Esophagus squamous epithelium (tissue), 4 donors: ENCODE measurements around the gene ZRANB3.

ENCODE experiments used
- POLR2A ChIP-seq, 4 donors: fragments of 450-650 bp; IDR thresholded peaks; one replicate each; pipeline ENCODE4 v1.6.1; 2017; ENCODE audit warnings: antibody characterized with exemption in 4 of 4, mild to moderate bottlenecking in 4 of 4, moderate library complexity in 3 of 4
- TF ChIP-seq, protein P1 (sequence below), 6 experiments: fragments of 450-650 bp in 4 of 6; fragments of 200-600 bp in 2 of 6; sonication (generic) in 2 of 6; IDR thresholded peaks; one replicate each; pipeline ENCODE4 v1.5.1; 2016 to 2019; ENCODE audit warnings: antibody characterized with exemption in 6 of 6, mild to moderate bottlenecking in 4 of 6, moderate library complexity in 4 of 6

DNA sequence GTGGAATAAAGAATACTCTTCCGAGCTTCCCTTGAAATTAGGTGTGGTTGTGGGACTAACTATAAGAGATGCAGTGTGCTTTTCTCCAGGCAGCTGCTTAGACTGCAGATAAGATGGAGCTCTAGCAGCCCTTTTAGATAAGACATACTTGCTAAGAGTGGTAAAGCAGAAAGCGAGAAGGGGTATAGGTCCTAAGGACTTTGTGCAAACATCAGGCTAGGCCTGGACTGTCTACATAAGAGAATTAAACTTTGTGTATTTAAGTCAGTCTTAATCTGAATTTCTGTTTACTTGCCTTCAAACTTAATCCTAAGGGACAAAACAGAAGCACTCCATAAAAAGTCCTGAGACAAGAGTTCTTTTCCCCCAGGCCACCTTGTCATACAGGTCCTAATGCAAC, 260.0 kb downstream of the ZRANB3 start:
- TF ChIP-seq, protein P1, sequence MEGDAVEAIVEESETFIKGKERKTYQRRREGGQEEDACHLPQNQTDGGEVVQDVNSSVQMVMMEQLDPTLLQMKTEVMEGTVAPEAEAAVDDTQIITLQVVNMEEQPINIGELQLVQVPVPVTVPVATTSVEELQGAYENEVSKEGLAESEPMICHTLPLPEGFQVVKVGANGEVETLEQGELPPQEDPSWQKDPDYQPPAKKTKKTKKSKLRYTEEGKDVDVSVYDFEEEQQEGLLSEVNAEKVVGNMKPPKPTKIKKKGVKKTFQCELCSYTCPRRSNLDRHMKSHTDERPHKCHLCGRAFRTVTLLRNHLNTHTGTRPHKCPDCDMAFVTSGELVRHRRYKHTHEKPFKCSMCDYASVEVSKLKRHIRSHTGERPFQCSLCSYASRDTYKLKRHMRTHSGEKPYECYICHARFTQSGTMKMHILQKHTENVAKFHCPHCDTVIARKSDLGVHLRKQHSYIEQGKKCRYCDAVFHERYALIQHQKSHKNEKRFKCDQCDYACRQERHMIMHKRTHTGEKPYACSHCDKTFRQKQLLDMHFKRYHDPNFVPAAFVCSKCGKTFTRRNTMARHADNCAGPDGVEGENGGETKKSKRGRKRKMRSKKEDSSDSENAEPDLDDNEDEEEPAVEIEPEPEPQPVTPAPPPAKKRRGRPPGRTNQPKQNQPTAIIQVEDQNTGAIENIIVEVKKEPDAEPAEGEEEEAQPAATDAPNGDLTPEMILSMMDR (IDR thresholded peaks at IDR 0.05), result no peak
- TF ChIP-seq POLR2A (IDR thresholded peaks at IDR 0.05), result no peak
